SU-DHL-6 (cell line): Measurements from ENCODE around the gene ACSL6.

ENCODE experiments used
- CTCF ChIP-seq: fragments of 200-600 bp; sonication (generic); IDR thresholded peaks from one replicate; pipeline ENCODE4 v1.5.1; 2017; ENCODE audit warnings: antibody characterized with exemption, mild to moderate bottlenecking, low read length, moderate library complexity; ENCODE audit not compliant: insufficient read depth, poor library complexity, severe bottlenecking
- EZH2phosphoT487 ChIP-seq: fragments of 200-600 bp; sonication (generic), shearing (Covaris generic); conservative IDR thresholded peaks from 2 replicates; pipeline ENCODE4 v1.6.1; 2018; ENCODE audit warnings: mild to moderate bottlenecking, antibody characterized with exemption, low read length, moderate library complexity, mixed read lengths

GRCh38 chr5:131952301-131952857, 59.1 kb downstream of the ACSL6 start:
- TF ChIP-seq CTCF (no peak), EZH2phosphoT487 (no peak)
